Mucosa of descending colon (tissue), 3 donors: Measurements from ENCODE around the gene INPP4A. TPM values are rescaled to one million over a fixed set of nuclear protein-coding genes. Genes with fewer than 3 reads are reported as not detected.

Experiments used
- ATAC-seq: fragments of 200-7000 bp; cut with Tn5 transposase; one replicate; pipeline ENCODE4 v1.9.1; 2020; ENCODE audit warnings: mild to moderate bottlenecking, moderate library complexity
- DNase-seq, 3 donors: peaks; one replicate each; pipeline ENCODE4 v3.0.0-alpha.2; 2020
- H3K36me3 ChIP-seq: fragments of 200-600 bp; one replicate; pipeline ENCODE4 v1.8.0; 2021; ENCODE audit warnings: low read depth, mild to moderate bottlenecking
- H3K4me1 ChIP-seq: fragments of 200-600 bp; one replicate; pipeline ENCODE4 v1.8.0; 2021; ENCODE audit warnings: low read depth, mild to moderate bottlenecking
- H3K4me3 ChIP-seq: fragments of 200-600 bp; one replicate; pipeline ENCODE4 v1.8.0; 2021; ENCODE audit warnings: mild to moderate bottlenecking
- H3K9me3 ChIP-seq: fragments of 200-600 bp; one replicate; pipeline ENCODE4 v1.8.0; 2021; ENCODE audit warnings: mild to moderate bottlenecking
- CTCF ChIP-seq: fragments of 200-600 bp; IDR thresholded peaks from one replicate; pipeline ENCODE4 v1.8.0; 2022; ENCODE audit warnings: antibody characterized with exemption, mild to moderate bottlenecking
- intact Hi-C, 2 donors: fragments of 100-400 bp; cut with DNase I in 1 of 2; cut with micrococcal nuclease in 1 of 2; formaldehyde crosslinking; loops; one replicate each; pipeline versions ENCODE4 v1.11.0 to v1.11.1; 2022; cut with DNase I, micrococcal nuclease
- total RNA-seq, 3 donors: library from RNA; stranded (reverse); fragmentation: NEBNext Ultra II Directional in 2 of 3; extraction: Animal tissue kit (Norgen Biotek cat#: 25700) in 2 of 3; gene quantifications; one replicate each; pipeline versions ENCODE4 v1.2.1 to v1.2.4, GENCODE V29; 2021 to 2023
- donor health status: DM: no; HTN: no; CAD: no; lungs with moderate emphysema.
- donor health status: DM: no; HTN: no; CAD: no.
- donor health status: DM: no; HTN: yes; CAD: no.

INPP4A gene
- total RNA-seq, 3 donors from 2014 or later = 18.2 to 39.8 (median 19.1) TPM

GRCh38 chr2:98472961-98473746 is 28.5 kb downstream of the INPP4A start:
- no peak for TF ChIP-seq CTCF
- no peak for ATAC-seq
- H3K36me3 ChIP-seq = no peaks in the 10 kb centered on the region
- intact Hi-C loops = no loop called here
- DNase-seq = no peak
- H3K4me1 ChIP-seq = peaks cover 46% of the 10 kb centered on the region
- no peaks in the 10 kb centered on the region for H3K9me3 ChIP-seq
- no peak overlapping the region for H3K4me3 ChIP-seq

GRCh38 chr2:98473995-98474780 is 29.5 kb downstream of the INPP4A start:
- TF ChIP-seq CTCF = no peak
- peaks cover 57% of the 10 kb centered on the region for H3K4me1 ChIP-seq
- ATAC-seq = peak; percentile 38
- DNase-seq = no peak
- H3K4me3 ChIP-seq = no peak overlapping the region
- intact Hi-C loops = no loop called here
- H3K36me3 ChIP-seq = no peaks in the 10 kb centered on the region
- no peaks in the 10 kb centered on the region for H3K9me3 ChIP-seq

- intact Hi-C loops = no loop called here
- no peak for DNase-seq
- Histone ChIP-seq H3K4me1 (peaks cover 63% of the 10 kb centered on the region), H3K9me3 (no peaks in the 10 kb centered on the region), H3K4me3 (no peak overlapping the region), H3K36me3 (no peaks in the 10 kb centered on the region)
- no peak for ATAC-seq
- no peak for TF ChIP-seq CTCF
These were observed 30.4 kb downstream of the INPP4A start for GRCh38 chr2:98474979-98475632.

- intact Hi-C loops = no loop called here
These were observed 31.7 kb downstream of the INPP4A start for GRCh38 chr2:98476192-98476868.

More at GRCh38 chr2:98476192-98476868, 31.7 kb downstream of the INPP4A start:
- no peaks in the 10 kb centered on the region for H3K36me3 ChIP-seq
- ATAC-seq = peak; percentile 83
- no peaks in the 10 kb centered on the region for H3K9me3 ChIP-seq
- TF ChIP-seq CTCF = no peak
- H3K4me1 ChIP-seq = peaks cover 64% of the 10 kb centered on the region
- DNase-seq = peak in 2 of 3 donors; percentile 59 to 83
- no peak overlapping the region for H3K4me3 ChIP-seq
